BE2C (cell line): ENCODE results near the gene CLTC.
"Not testable (repeated sequence)": the region's sequence is repeated elsewhere in the genome, so short reads cannot be mapped to it uniquely, and the experiment has no call there.

Experiments used
- DNase-seq: peaks from one replicate; pipeline ENCODE4 v3.0.0-alpha.2; 2020
- H3K27me3 ChIP-seq: fragments of 250-450 bp; sonication (Bioruptor Pico); 2 replicates; pipeline ENCODE4 v1.5.1; 2020; ENCODE audit warnings: mild to moderate bottlenecking
- H3K36me3 ChIP-seq: fragments of 250-450 bp; sonication (Bioruptor Pico); 2 replicates; pipeline ENCODE4 v1.5.1; 2020; ENCODE audit warnings: mild to moderate bottlenecking
- H3K4me1 ChIP-seq: fragments of 250-450 bp; sonication (Bioruptor Pico); 2 replicates; pipeline ENCODE4 v1.5.1; 2020
- H3K4me3 ChIP-seq: 2 replicates; pipeline ENCODE4 v1.5.1; 2011; ENCODE audit warnings: low read depth, low read length
- H3K9me3 ChIP-seq: fragments of 250-450 bp; sonication (Bioruptor Pico); 2 replicates; pipeline ENCODE4 v1.5.1; 2020
- CTCF ChIP-seq: IDR thresholded peaks from 2 replicates; pipeline ENCODE4 v1.5.1; 2012; ENCODE audit warnings: mild to moderate bottlenecking, low read depth, low read length

CLTC gene

GRCh38 chr17:59647288-59647687 lies 27.6 kb downstream of the CLTC start:
- no peaks in the 10 kb centered on the region for H3K9me3 ChIP-seq
- peaks cover 79% of the 10 kb centered on the region for H3K36me3 ChIP-seq
- no peaks in the 10 kb centered on the region for H3K27me3 ChIP-seq
- TF ChIP-seq CTCF, result no peak
- no peaks in the 10 kb centered on the region for H3K4me1 ChIP-seq
- DNase-seq, result no peak
- no peak overlapping the region for H3K4me3 ChIP-seq

GRCh38 chr17:59649886-59650285 lies 30.2 kb downstream of the CLTC start:
- TF ChIP-seq CTCF, result no peak
- Histone ChIP-seq H3K4me3 (no peak overlapping the region), H3K36me3 (peaks cover 89% of the 10 kb centered on the region), H3K4me1 (no peaks in the 10 kb centered on the region), H3K9me3 (no peaks in the 10 kb centered on the region), H3K27me3 (no peaks in the 10 kb centered on the region)
- no peak for DNase-seq

GRCh38 chr17:59650642-59651041 lies 30.9 kb downstream of the CLTC start:
- Histone ChIP-seq H3K9me3 (no peaks in the 10 kb centered on the region), H3K27me3 (no peaks in the 10 kb centered on the region), H3K4me1 (no peaks in the 10 kb centered on the region), H3K4me3 (no peak overlapping the region), H3K36me3 (peaks cover 94% of the 10 kb centered on the region)
- no peak for DNase-seq
- no peak for TF ChIP-seq CTCF

- Histone ChIP-seq H3K27me3 (no peaks in the 10 kb centered on the region), H3K4me3 (no peak overlapping the region), H3K4me1 (no peaks in the 10 kb centered on the region), H3K9me3 (no peaks in the 10 kb centered on the region), H3K36me3 (peaks cover 94% of the 10 kb centered on the region)
- TF ChIP-seq CTCF, result no peak
- DNase-seq, result no peak
Measured at GRCh38 chr17:59651346-59651745, 31.7 kb downstream of the CLTC start.

- no peaks in the 10 kb centered on the region for H3K4me1 ChIP-seq
- no peak for DNase-seq
- H3K9me3 ChIP-seq, result no peaks in the 10 kb centered on the region
- TF ChIP-seq CTCF, result no peak
- H3K4me3 ChIP-seq, result no peak overlapping the region
- H3K36me3 ChIP-seq, result peaks cover 92% of the 10 kb centered on the region
- H3K27me3 ChIP-seq, result no peaks in the 10 kb centered on the region
Measured at GRCh38 chr17:59652119-59652518, 32.4 kb downstream of the CLTC start.

- peaks cover 89% of the 10 kb centered on the region for H3K36me3 ChIP-seq
- not testable (repeated sequence) for H3K27me3 ChIP-seq, H3K9me3 ChIP-seq, DNase-seq, H3K4me1 ChIP-seq, H3K4me3 ChIP-seq
Measured at GRCh38 chr17:59656624-59657023, 36.9 kb downstream of the CLTC start.

- Histone ChIP-seq H3K4me1 (no peaks in the 10 kb centered on the region), H3K4me3 (no peak overlapping the region), H3K36me3 (peaks cover 92% of the 10 kb centered on the region), H3K9me3 (no peaks in the 10 kb centered on the region), H3K27me3 (no peaks in the 10 kb centered on the region)
- TF ChIP-seq CTCF, result no peak
- no peak for DNase-seq
Measured at GRCh38 chr17:59666235-59666634, 46.5 kb downstream of the CLTC start.
